ENCODE results near the gene GARNL3.

The GARNL3 gene

GRCh38 chr9:127290561-127291065, 26.0 kb downstream of the GARNL3 start:
- POLR2A ChIA-PET, result no interaction called here
- CTCF ChIA-PET, result interaction anchor here (1.0 to 2.2 kb wide), 3 partner anchors 11 to 14 kb away, joined by 3 to 7 read pairs (median 6); no protein-coding TSS in a partner anchor
- DNase-seq (ENCODE audit: extremely low spot score), result no peak
- no peak for TF ChIP-seq CTCF (IDR thresholded peaks at IDR 0.05; ENCODE audit: control extremely low read depth, extremely low read depth, low read depth, missing control alignments)

- no peak for DNase-seq (ENCODE audit: extremely low spot score)
- no peak for TF ChIP-seq CTCF (IDR thresholded peaks at IDR 0.05; ENCODE audit: control extremely low read depth, extremely low read depth, low read depth, missing control alignments)
- POLR2A ChIA-PET, result interaction anchor here (0.7 kb wide), 1 partner anchor 159 kb away, joined by 10 read pairs; no protein-coding TSS in a partner anchor
- CTCF ChIA-PET, result interaction anchor here (1.0 to 2.2 kb wide), 3 partner anchors 11 to 13 kb away, joined by 3 to 7 read pairs (median 6); no protein-coding TSS in a partner anchor
Measured at GRCh38 chr9:127291246-127291778, 26.7 kb downstream of the GARNL3 start.

- CTCF ChIA-PET, result interaction anchor here (0.8 to 2.2 kb wide), 4 partner anchors 12 to 17 kb away, joined by 3 to 7 read pairs (median 4); no protein-coding TSS in a partner anchor
- TF ChIP-seq CTCF (IDR thresholded peaks at IDR 0.05; ENCODE audit: control extremely low read depth, extremely low read depth, low read depth, missing control alignments), result no peak
Measured at GRCh38 chr9:127292415-127292814, 27.8 kb downstream of the GARNL3 start.

GRCh38 chr9:127293328-127293727, 28.8 kb downstream of the GARNL3 start:
- POLR2A ChIA-PET, result no interaction called here
- CTCF ChIA-PET, result interaction anchor here (1.2 kb wide), 1 partner anchor 11 kb away, joined by 3 read pairs; no protein-coding TSS in a partner anchor
- DNase-seq (ENCODE audit: extremely low spot score), result no peak
- no peak for TF ChIP-seq CTCF (IDR thresholded peaks at IDR 0.05; ENCODE audit: control extremely low read depth, extremely low read depth, low read depth, missing control alignments)

More at GRCh38 chr9:127292415-127292814, 27.8 kb downstream of the GARNL3 start:
- DNase-seq (ENCODE audit: extremely low spot score), result no peak
- POLR2A ChIA-PET, result interaction anchor here (0.6 to 0.7 kb wide), 2 partner anchors 155 to 181 kb away, joined by 3 to 4 read pairs; no protein-coding TSS in a partner anchor

GRCh38 chr9:127293767-127294166, 29.2 kb downstream of the GARNL3 start:
- ChIA-PET CTCF (no interaction called here), POLR2A (no interaction called here)
- no peak for TF ChIP-seq CTCF (IDR thresholded peaks at IDR 0.05; ENCODE audit: control extremely low read depth, extremely low read depth, low read depth, missing control alignments)
- DNase-seq (ENCODE audit: extremely low spot score), result no peak

GRCh38 chr9:127295005-127295404, 30.4 kb downstream of the GARNL3 start:
- no peak for DNase-seq (ENCODE audit: extremely low spot score)
- POLR2A ChIA-PET, result no interaction called here
- CTCF ChIA-PET, result no interaction called here
- TF ChIP-seq CTCF (IDR thresholded peaks at IDR 0.05; ENCODE audit: control extremely low read depth, extremely low read depth, low read depth, missing control alignments), result no peak

Measured in GM10248 (cell line).